Measurements from ENCODE around the gene NSUN2. TPM values are rescaled to one million over a fixed set of nuclear protein-coding genes. Genes with fewer than 3 reads are reported as not detected.

The NSUN2 gene
- polyA plus RNA-seq, 3 donors, result 24.4 to 63.4 (median 25.6) TPM

GRCh38 chr5:6637022-6637421 is 4.2 kb upstream of the NSUN2 start:
- Histone ChIP-seq H3K9ac (ENCODE audit: insufficient read depth, low read length, poor library complexity, severe bottlenecking) (no peak overlapping the region), H3K4me3 (replicated peaks in 1 of 3; ENCODE audit: low read depth in 2 of 3, low read length in 3 of 3) (no peak overlapping the region), H3K9me3 (replicated peaks in 1 of 2; ENCODE audit: control insufficient read depth in 1 of 2, insufficient read depth in 1 of 2, low read length in 2 of 2) (no peaks in the 10 kb centered on the region), H2AFZ (ENCODE audit: insufficient read depth, low read depth, low read length, poor library complexity, severe bottlenecking) (no peak overlapping the region), H4K20me1 (ENCODE audit: insufficient read depth, low read length) (peaks cover 78% of the 10 kb centered on the region), H3K79me2 (ENCODE audit: insufficient read depth, low read length) (peaks cover 87% of the 10 kb centered on the region), H3K4me2 (replicated peaks; ENCODE audit: extremely low read depth, low read length, poor library complexity, severe bottlenecking) (no peak overlapping the region), H3K27ac (ENCODE audit: low read depth in 1 of 2, low read length in 2 of 2) (no peak overlapping the region), H3K36me3 (replicated peaks in 1 of 2; ENCODE audit: control insufficient read depth in 1 of 2, insufficient read depth in 2 of 2, low read length in 2 of 2) (peaks cover 4 to 40% of the 10 kb centered on the region in 2 donors), H3K27me3 (ENCODE audit: control insufficient read depth in 2 of 2, insufficient read depth in 2 of 2, low read length in 2 of 2) (no peaks in the 10 kb centered on the region), H3K4me1 (ENCODE audit: control insufficient read depth in 1 of 2, insufficient read depth in 2 of 2, low read length in 2 of 2) (peaks cover 24 to 38% of the 10 kb centered on the region in 2 donors)
- H3K36me3 Mint-ChIP-seq, result peaks cover 40 to 43% of the 10 kb centered on the region in 2 donors
- no peaks in the 10 kb centered on the region for H3K9me3 Mint-ChIP-seq
- peak overlapping the region in 1 of 2 donors; percentile 6 for H3K4me3 Mint-ChIP-seq
- H3K4me1 Mint-ChIP-seq, result peaks cover 49% of the 10 kb centered on the region
- WGBS (ENCODE audit: insufficient coverage), result 91% methylated on average over 10 of the region's 10 CpGs
- DNase-seq, result no peak
- intact Hi-C loops (cut with micrococcal nuclease), result loop anchor here (10.0 kb wide), 3 partner anchors 108 to 1228 kb away; partner anchors contain the start of genes FASTKD3 (in 1 of the 2), ICE1 (in 1 of the 2) and MTRR (in 1 of the 2)
- H3K27ac Mint-ChIP-seq, result peak overlapping the region in 2 of 7 donors; percentile 64 to 72
- H3K27me3 Mint-ChIP-seq (ENCODE audit: low read depth in 3 of 3), result peaks cover 3 to 8% (median 3%) of the 10 kb centered on the region in 3 donors
- no peak for TF ChIP-seq CTCF (IDR thresholded peaks at IDR 0.05)

GRCh38 chr5:6636293-6636692 is 3.4 kb upstream of the NSUN2 start:
- Mint-ChIP-seq H3K9me3 (no peaks in the 10 kb centered on the region), H3K4me3 (no peak overlapping the region), H3K27ac (no peak overlapping the region), H3K4me1 (peaks cover 57% of the 10 kb centered on the region), H3K27me3 (ENCODE audit: low read depth in 3 of 3) (peaks cover 3 to 8% (median 3%) of the 10 kb centered on the region in 3 donors), H3K36me3 (peaks cover 37 to 40% of the 10 kb centered on the region in 2 donors)
- H3K79me2 ChIP-seq (ENCODE audit: insufficient read depth, low read length), result peaks cover 89% of the 10 kb centered on the region
- intact Hi-C loops (cut with micrococcal nuclease), result loop anchor here (10.0 kb wide), 3 partner anchors 109 to 1229 kb away; partner anchors contain the start of genes FASTKD3 (in 1 of the 2), ICE1 (in 1 of the 2) and MTRR (in 1 of the 2)
- TF ChIP-seq CTCF (IDR thresholded peaks at IDR 0.05), result no peak
- peaks cover 6 to 38% of the 10 kb centered on the region in 2 donors for H3K36me3 ChIP-seq (replicated peaks in 1 of 2; ENCODE audit: control insufficient read depth in 1 of 2, insufficient read depth in 2 of 2, low read length in 2 of 2)
- no peak overlapping the region for H3K4me2 ChIP-seq (replicated peaks; ENCODE audit: extremely low read depth, low read length, poor library complexity, severe bottlenecking)
- WGBS (ENCODE audit: insufficient coverage), result 100% methylated on average over 2 of the region's 5 CpGs
- no peak overlapping the region for H3K9ac ChIP-seq (ENCODE audit: insufficient read depth, low read length, poor library complexity, severe bottlenecking)
- peaks cover 31 to 45% of the 10 kb centered on the region in 2 donors for H3K4me1 ChIP-seq (ENCODE audit: control insufficient read depth in 1 of 2, insufficient read depth in 2 of 2, low read length in 2 of 2)
- no peak overlapping the region for H3K27ac ChIP-seq (ENCODE audit: low read depth in 1 of 2, low read length in 2 of 2)
- peaks cover 80% of the 10 kb centered on the region for H4K20me1 ChIP-seq (ENCODE audit: insufficient read depth, low read length)
- H3K4me3 ChIP-seq (replicated peaks in 1 of 3; ENCODE audit: low read depth in 2 of 3, low read length in 3 of 3), result no peak overlapping the region
- no peaks in the 10 kb centered on the region for H3K27me3 ChIP-seq (ENCODE audit: control insufficient read depth in 2 of 2, insufficient read depth in 2 of 2, low read length in 2 of 2)
- H2AFZ ChIP-seq (ENCODE audit: insufficient read depth, low read depth, low read length, poor library complexity, severe bottlenecking), result no peak overlapping the region
- no peak for DNase-seq
- no peaks in the 10 kb centered on the region for H3K9me3 ChIP-seq (replicated peaks in 1 of 2; ENCODE audit: control insufficient read depth in 1 of 2, insufficient read depth in 1 of 2, low read length in 2 of 2)

All from CD14-positive monocyte (primary cell).